Endothelial cell (in vitro differentiated cells): ENCODE data around the gene GPR146. TPM values are rescaled to one million over a fixed set of nuclear protein-coding genes. Genes with fewer than 3 reads are reported as not detected.

Experiments used
- DNase-seq: peaks from one replicate; pipeline ENCODE4 v3.0.0; 2021; ENCODE audit warnings: low spot score
- H3K27ac Mint-ChIP-seq: one replicate; pipeline ENCODE4 v1.8.0; 2021; ENCODE audit warnings: mixed read lengths, inconsistent platforms; ENCODE audit not compliant: unreplicated experiment
- H3K27me3 Mint-ChIP-seq: one replicate; pipeline ENCODE4 v1.8.0; 2021; ENCODE audit warnings: mild to moderate bottlenecking, moderate library complexity, mixed read lengths, inconsistent platforms; ENCODE audit not compliant: unreplicated experiment
- H3K36me3 Mint-ChIP-seq: one replicate; pipeline ENCODE4 v1.8.0; 2021; ENCODE audit warnings: mild to moderate bottlenecking, low read depth, mixed read lengths, inconsistent platforms; ENCODE audit not compliant: unreplicated experiment
- H3K4me1 Mint-ChIP-seq: one replicate; pipeline ENCODE4 v1.8.0; 2021; ENCODE audit warnings: mild to moderate bottlenecking, mixed read lengths, inconsistent platforms; ENCODE audit not compliant: unreplicated experiment
- H3K4me3 Mint-ChIP-seq: one replicate; pipeline ENCODE4 v1.8.0; 2021; ENCODE audit warnings: mild to moderate bottlenecking, mixed read lengths, inconsistent platforms; ENCODE audit not compliant: unreplicated experiment
- H3K9me3 Mint-ChIP-seq: one replicate; pipeline ENCODE4 v1.8.0; 2021; ENCODE audit warnings: mixed read lengths, inconsistent platforms; ENCODE audit not compliant: unreplicated experiment
- CTCF ChIP-seq: fragments of 200-600 bp; sonication (generic); IDR thresholded peaks from one replicate; pipeline ENCODE4 v1.5.0; 2021; ENCODE audit warnings: antibody characterized with exemption; ENCODE audit not compliant: unreplicated experiment
- total RNA-seq: library from RNA; stranded (reverse); fragmentation: NEBNext Ultra II Directional; extraction: Animal tissue kit (Norgen Biotek cat#: 25700); gene quantifications from one replicate; pipeline ENCODE4 v1.2.1, GENCODE V29; 2021; ENCODE audit not compliant: unreplicated experiment

Gene GPR146
- total RNA-seq, 1 donor from 2014 or later: 8.1 TPM

GRCh38 chr7:1078985-1079384, 34.6 kb downstream of the GPR146 start:
- no peak overlapping the region for H3K27ac Mint-ChIP-seq
- H3K36me3 Mint-ChIP-seq: no peaks in the 10 kb centered on the region
- DNase-seq: no peak
- no peak for TF ChIP-seq CTCF
- H3K27me3 Mint-ChIP-seq: peaks cover 3% of the 10 kb centered on the region
- no peaks in the 10 kb centered on the region for H3K9me3 Mint-ChIP-seq
- no peak overlapping the region for H3K4me3 Mint-ChIP-seq
- peaks cover 16% of the 10 kb centered on the region for H3K4me1 Mint-ChIP-seq

- no peak overlapping the region for H3K4me3 Mint-ChIP-seq
- no peaks in the 10 kb centered on the region for H3K9me3 Mint-ChIP-seq
- no peak for DNase-seq
- H3K27me3 Mint-ChIP-seq: peaks cover 2% of the 10 kb centered on the region
- H3K36me3 Mint-ChIP-seq: no peaks in the 10 kb centered on the region
- no peak overlapping the region for H3K27ac Mint-ChIP-seq
- peaks cover 16% of the 10 kb centered on the region for H3K4me1 Mint-ChIP-seq
- TF ChIP-seq CTCF: no peak
These were observed 35.2 kb downstream of the GPR146 start for GRCh38 chr7:1079546-1079945.

- Mint-ChIP-seq H3K4me1 (peaks cover 16% of the 10 kb centered on the region), H3K4me3 (no peak overlapping the region), H3K27me3 (peaks cover 2% of the 10 kb centered on the region), H3K36me3 (no peaks in the 10 kb centered on the region), H3K9me3 (no peaks in the 10 kb centered on the region), H3K27ac (no peak overlapping the region)
- DNase-seq: no peak
- TF ChIP-seq CTCF: no peak
These were observed 36.0 kb downstream of the GPR146 start for GRCh38 chr7:1080252-1080920.

- no peaks in the 10 kb centered on the region for H3K36me3 Mint-ChIP-seq
- no peaks in the 10 kb centered on the region for H3K9me3 Mint-ChIP-seq
- H3K27ac Mint-ChIP-seq: no peak overlapping the region
- peaks cover 2% of the 10 kb centered on the region for H3K27me3 Mint-ChIP-seq
- no peak for TF ChIP-seq CTCF
- H3K4me1 Mint-ChIP-seq: peaks cover 16% of the 10 kb centered on the region
- no peak for DNase-seq
- no peak overlapping the region for H3K4me3 Mint-ChIP-seq
These were observed 36.5 kb downstream of the GPR146 start for GRCh38 chr7:1080921-1081255.

- H3K27ac Mint-ChIP-seq: no peak overlapping the region
These were observed 37.0 kb downstream of the GPR146 start for GRCh38 chr7:1081336-1081735.

More at GRCh38 chr7:1081336-1081735, 37.0 kb downstream of the GPR146 start:
- H3K36me3 Mint-ChIP-seq: no peaks in the 10 kb centered on the region
- no peak for DNase-seq
- H3K4me1 Mint-ChIP-seq: peaks cover 16% of the 10 kb centered on the region
- no peaks in the 10 kb centered on the region for H3K9me3 Mint-ChIP-seq
- H3K27me3 Mint-ChIP-seq: peaks cover 2% of the 10 kb centered on the region
- no peak overlapping the region for H3K4me3 Mint-ChIP-seq
- no peak for TF ChIP-seq CTCF
